NCI-H2196 treated with DMSO at 0.1 percent for 48 hours (cell line): ENCODE measurements around the gene FLNC.

Source experiments
- DNase-seq: peaks from one replicate; lab custom pipeline; 2025; ENCODE audit not compliant: unreplicated experiment; lab: John Stamatoyannopoulos, UW

FLNC gene, protein sequence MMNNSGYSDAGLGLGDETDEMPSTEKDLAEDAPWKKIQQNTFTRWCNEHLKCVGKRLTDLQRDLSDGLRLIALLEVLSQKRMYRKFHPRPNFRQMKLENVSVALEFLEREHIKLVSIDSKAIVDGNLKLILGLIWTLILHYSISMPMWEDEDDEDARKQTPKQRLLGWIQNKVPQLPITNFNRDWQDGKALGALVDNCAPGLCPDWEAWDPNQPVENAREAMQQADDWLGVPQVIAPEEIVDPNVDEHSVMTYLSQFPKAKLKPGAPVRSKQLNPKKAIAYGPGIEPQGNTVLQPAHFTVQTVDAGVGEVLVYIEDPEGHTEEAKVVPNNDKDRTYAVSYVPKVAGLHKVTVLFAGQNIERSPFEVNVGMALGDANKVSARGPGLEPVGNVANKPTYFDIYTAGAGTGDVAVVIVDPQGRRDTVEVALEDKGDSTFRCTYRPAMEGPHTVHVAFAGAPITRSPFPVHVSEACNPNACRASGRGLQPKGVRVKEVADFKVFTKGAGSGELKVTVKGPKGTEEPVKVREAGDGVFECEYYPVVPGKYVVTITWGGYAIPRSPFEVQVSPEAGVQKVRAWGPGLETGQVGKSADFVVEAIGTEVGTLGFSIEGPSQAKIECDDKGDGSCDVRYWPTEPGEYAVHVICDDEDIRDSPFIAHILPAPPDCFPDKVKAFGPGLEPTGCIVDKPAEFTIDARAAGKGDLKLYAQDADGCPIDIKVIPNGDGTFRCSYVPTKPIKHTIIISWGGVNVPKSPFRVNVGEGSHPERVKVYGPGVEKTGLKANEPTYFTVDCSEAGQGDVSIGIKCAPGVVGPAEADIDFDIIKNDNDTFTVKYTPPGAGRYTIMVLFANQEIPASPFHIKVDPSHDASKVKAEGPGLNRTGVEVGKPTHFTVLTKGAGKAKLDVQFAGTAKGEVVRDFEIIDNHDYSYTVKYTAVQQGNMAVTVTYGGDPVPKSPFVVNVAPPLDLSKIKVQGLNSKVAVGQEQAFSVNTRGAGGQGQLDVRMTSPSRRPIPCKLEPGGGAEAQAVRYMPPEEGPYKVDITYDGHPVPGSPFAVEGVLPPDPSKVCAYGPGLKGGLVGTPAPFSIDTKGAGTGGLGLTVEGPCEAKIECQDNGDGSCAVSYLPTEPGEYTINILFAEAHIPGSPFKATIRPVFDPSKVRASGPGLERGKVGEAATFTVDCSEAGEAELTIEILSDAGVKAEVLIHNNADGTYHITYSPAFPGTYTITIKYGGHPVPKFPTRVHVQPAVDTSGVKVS (N-terminal part only)

DNA sequence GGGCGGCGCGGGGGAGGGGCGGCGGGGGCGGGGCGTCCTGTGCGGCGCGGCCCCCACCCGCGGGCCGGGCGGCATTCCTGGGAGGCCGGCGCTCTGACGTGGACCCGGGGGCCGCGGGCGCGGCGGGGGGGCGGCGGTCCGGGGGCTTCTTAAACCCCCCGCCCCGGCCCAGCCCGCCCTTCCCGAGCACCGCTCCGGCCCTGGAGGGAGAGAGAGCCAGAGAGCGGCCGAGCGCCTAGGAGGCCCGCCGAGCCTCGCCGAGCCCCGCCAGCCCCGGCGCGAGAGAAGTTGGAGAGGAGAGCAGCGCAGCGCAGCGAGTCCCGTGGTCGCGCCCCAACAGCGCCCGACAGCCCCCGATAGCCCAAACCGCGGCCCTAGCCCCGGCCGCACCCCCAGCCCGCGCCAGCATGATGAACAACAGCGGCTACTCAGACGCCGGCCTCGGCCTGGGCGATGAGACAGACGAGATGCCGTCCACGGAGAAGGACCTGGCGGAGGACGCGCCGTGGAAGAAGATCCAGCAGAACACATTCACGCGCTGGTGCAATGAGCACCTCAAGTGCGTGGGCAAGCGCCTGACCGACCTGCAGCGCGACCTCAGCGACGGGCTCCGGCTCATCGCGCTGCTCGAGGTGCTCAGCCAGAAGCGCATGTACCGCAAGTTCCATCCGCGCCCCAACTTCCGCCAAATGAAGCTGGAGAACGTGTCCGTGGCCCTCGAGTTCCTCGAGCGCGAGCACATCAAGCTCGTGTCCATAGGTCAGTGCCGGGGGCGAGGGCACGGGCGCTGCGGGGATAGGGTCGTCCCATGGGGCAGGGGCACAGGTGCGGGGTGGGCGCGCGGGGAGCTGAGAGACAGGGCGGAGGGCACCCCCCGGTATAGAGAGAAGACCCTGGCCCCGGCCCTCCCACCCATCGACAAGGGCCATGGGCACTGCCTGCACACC lies at the start of gene FLNC:
TSS of gene FLNC (plus strand) at position 176 of the 947 bp plus-strand sequence. CDS start at position 408, 232 bp downstream.
- DNase-seq, result no peak

DNA sequence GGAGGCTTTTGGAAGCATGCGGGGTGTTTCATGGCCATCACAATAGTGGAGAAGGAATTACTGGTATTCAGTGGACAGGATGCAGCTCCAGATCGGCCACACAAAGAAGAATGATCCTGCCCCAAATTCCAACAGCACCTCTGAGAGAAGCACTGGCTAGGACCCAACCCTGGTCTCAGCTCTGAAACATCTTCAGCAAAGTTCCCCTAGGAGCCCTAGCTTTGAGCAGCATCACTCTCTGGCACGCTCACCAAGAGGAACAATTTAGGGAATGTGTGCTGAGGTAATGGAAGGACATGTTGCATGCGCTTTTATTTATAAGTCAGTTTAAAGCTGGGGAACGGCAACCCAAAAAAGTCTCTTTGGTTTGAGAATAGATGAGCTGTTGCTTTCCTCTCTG lies 49.1 kb upstream of the FLNC start:
- DNase-seq, result no peak

GRCh38 chr7:128781851-128782250 lies 48.4 kb upstream of the FLNC start:
- no peak for DNase-seq

DNA sequence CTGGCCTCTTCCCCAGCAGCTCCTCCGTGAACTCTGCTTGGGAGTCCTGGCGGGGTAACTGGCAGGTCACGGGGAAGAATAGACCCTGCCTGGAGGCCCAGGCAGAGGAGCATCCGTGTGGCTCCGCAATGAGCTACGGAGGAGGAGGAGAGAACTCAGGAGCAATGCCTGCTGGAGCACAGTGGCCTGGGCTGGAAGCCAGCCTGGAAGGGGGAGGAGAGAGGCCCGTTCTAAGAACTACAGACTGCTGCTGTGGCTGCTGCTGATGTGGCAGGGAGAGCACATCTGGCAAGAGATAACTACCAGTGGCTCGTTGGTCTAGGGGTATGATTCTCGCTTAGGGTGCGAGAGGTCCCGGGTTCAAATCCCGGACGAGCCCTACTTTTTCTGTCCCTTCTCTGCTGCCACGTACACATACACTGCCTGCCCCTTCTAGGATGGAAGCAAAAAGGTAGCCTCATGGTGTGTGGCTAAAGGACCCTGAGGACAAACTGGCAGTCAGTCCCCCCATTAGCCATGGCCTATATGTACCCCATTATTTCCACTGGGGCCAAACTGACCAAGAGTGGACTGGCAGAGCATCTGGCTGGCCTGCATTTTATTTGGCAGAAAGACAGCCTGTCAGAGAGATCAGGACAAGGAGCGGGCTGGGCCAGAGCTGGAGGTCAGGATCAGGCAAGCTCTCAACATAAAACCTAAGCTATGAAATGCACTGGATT lies 46.9 kb upstream of the FLNC start:
- no peak for DNase-seq

DNA sequence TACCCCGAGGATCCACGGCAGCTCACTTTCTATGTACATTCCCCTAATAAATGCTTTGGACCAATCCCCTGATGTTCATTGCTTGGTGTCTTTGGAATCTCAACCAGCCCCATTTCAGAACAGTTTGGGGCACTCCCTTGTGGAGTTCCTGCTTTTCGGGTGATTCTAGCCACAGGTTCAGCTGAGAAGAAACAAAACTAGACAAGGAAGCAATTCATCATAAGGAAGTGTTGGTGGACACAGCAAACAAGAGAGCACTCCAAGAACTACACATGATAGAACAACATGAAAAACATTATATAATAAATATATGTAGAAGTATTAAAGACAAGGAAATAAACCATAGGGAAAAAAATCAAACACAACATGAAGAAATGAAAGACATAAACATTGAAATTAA lies 44.5 kb upstream of the FLNC start:
- DNase-seq, result no peak

GRCh38 chr7:128788446-128789412 lies 41.5 kb upstream of the FLNC start:
- no peak for DNase-seq

DNA sequence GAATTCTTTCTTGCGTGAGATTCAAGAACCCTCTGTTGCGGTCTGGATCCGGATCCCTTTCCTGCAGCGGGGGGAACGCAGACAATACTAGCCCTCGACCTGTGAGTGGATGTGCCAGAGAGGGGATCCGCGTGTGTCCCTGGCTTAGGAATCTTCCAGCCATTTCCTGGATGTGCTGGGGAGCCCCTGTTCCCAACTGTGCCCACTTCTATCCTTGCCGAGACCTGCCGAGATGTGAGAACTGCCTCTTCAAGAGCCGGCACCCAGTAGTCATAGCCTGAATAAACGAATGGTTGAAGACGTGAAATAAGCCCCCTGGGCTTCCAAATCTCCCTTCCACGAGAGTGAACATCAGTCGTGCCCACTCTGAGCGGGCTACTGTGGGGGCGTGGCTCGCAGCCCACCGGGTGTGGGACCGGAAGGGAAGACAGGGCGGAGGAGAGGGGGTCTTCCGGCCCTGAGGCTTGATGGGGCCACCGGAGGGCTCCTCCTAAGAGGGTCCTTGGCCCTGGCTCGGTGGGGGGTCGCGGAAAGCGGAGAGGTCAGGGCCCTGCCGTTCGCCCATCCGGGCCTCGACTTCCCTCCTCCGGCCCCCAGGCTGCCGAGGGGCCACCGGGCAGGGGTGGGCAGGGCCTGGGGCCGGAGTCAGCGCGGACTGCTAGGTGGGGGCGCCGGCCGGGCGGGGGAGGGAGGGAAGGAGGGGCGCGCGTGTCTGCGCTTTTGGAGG lies 39.7 kb upstream of the FLNC start:
- no peak for DNase-seq

- peak; percentile 34 for DNase-seq
These were observed 38.9 kb upstream of the FLNC start, which contains the start of gene CCDC136 for GRCh38 chr7:128791121-128791971. CCDC136 (plus strand) TSS chr7:128791968; CDS start chr7:128792412, 444 bp downstream.

DNA sequence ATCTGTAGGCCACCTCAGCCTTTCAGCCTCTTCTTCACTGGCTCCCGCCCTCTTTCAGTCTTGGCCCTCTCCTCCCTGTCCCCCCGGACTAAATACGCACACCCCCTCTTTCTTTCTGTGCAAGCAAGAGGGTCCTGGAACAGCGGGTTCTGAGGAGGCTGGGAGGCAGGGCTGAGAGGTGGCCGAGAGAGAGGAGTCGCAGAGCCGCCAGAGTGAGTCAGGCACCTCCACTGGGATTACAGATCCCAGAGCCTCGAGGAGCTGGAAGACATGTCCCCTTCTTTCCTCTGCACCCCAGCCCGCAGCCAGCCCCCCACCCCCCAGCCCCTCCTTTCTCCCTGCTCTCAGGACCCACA lies 38.3 kb upstream of the FLNC start:
- no peak for DNase-seq

DNA sequence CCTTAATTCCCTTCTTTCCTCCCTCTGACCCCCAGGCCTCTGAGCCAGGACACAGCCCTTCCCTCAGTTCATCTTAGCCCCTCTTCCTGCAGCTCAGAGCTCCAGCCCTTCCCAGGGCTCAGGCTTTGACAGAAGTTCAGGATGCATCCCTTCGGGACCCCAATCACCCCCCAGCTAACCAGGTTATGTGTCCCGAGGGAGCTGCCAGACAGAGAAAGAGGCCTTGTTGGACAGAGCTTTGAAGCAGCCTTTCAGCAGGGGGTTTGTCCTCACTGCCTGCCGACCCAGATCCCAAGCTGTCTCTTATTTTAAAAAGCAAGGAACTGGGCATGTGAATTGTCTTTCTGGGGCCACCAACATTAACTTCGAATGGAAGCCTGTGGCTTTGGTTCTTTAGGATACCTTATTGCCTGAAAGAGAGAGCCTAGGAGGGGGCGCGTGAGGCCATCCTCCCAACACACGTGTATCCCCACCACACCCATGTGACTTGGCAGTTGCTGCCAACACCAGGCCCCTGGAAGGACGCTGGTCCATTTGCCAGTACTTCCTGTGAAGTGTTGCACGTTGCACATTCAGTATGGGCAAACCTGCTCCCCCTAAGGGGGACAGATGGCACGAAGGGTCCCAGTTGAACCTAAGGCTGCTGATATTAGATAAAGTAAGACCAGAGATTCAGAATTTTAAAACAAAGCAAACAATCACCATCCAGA lies 37.6 kb upstream of the FLNC start:
- no peak for DNase-seq

GRCh38 chr7:128793181-128793547 lies 37.0 kb upstream of the FLNC start:
- no peak for DNase-seq

GRCh38 chr7:128794020-128794419 lies 36.2 kb upstream of the FLNC start:
- no peak for DNase-seq

DNA sequence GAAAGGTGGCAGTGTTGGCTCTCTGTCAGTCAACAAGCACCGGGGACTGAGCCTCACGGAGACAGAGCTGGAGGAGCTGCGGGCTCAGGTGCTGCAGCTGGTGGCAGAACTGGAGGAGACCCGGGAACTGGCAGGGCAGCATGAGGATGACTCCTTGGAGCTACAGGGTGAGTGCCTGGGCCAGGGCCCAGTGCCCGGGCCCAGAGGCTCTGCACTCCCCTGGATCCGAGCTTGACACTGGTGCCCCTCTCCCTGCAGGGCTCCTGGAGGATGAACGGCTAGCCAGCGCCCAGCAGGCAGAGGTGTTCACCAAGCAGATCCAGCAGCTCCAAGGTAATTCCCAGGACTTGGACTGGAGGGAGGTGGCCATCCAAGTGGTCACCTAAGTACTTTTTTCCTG lies 35.8 kb upstream of the FLNC start:
- no peak for DNase-seq

DNA sequence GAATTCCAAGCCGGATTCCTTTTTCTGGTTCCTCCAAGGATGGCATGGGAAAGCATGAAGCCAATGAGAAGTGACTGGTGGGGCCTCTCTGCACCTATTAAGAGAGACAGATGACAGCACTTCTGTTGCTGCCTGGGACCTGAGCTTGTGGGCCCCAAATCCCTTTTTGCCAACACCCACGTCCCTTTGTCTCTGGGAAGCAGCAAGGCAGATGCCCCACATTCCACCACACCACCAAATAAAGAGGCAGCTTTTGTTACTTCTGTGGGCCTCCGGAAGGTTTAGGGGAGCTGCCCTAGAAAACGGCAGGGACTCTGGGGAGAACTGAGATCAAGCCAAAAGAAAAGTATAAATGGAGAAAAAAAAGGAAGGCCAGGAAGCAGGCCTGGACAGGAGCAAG lies 35.1 kb upstream of the FLNC start:
- DNase-seq, result no peak

- no peak for DNase-seq
These were observed 33.9 kb upstream of the FLNC start for GRCh38 chr7:128796327-128796726.

- DNase-seq, result no peak
These were observed 30.8 kb upstream of the FLNC start for GRCh38 chr7:128799451-128799850.
